ENCODE results near the gene ADAMTS17.
A peak's percentile ranks its signal among the peaks of the same experiment; 100 is the strongest.

Gene ADAMTS17

DNA sequence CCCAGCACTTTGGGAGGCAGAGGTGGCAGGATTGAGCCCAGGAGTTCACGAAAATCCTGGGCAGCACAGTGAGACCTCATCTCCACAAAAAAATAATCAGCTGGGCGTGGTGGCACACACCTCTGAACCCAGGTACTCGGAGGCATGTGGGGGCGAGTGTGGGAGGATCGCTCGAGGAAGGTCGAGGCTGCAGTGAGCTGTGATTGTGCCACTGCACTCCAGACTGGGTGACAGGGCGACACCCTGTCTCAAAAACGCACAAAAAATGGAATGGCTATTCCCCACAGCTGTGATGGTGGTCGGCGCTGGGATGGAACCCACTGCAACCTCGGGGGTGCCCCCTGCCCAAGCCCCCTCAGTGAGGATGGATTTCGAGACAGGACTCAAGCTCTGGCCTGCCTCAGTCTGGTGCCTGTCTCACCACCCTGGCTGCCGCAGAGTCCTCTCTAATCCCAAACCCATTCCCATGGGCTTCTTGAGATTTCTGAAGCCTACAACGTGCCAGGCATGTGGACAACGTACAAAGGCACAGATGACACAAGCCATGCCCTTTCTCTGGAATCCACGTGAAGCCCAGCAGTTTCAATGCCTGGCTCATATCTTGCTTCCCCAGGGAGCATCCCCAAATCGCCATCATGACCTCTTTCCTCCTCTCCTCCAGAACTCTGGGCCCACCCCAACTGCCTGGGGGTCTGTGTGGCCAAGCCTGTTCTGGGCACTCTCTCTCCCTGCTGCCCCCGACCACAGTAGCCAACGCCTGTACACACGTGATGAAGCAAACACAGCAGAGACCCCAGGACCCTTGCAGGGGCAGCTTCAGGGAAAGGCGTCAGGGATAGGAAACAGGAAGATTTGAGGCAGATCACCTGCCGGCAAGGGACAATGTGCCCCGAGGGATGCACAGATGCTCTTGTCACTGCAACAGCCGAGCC is 32.4 kb downstream of the ADAMTS17 start:
- DNase-seq (ENCODE audit: low spot score) = no peak

- no peak for DNase-seq (ENCODE audit: low spot score)
These were observed 33.2 kb downstream of the ADAMTS17 start for GRCh38 chr15:100308608-100309007.

DNA sequence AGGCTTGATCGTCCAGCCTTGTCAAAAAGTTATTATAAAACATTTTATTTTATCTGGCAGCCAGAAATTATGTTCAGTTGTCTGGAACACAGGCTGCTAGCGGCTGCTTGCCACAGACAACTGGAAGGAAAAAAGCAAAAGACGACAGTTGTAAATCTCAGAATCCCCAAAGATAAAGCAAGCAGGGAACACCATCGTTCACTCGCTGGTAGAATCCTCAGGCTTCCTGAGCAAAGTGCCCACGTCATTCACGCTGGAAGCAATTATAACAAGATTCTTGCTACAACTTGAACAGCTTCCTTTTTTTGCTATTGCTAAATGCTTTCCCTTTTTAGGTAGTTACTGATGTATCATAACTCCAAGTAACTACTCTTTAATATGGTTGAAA is 33.6 kb downstream of the ADAMTS17 start:
- no peak for DNase-seq (ENCODE audit: low spot score)

DNA sequence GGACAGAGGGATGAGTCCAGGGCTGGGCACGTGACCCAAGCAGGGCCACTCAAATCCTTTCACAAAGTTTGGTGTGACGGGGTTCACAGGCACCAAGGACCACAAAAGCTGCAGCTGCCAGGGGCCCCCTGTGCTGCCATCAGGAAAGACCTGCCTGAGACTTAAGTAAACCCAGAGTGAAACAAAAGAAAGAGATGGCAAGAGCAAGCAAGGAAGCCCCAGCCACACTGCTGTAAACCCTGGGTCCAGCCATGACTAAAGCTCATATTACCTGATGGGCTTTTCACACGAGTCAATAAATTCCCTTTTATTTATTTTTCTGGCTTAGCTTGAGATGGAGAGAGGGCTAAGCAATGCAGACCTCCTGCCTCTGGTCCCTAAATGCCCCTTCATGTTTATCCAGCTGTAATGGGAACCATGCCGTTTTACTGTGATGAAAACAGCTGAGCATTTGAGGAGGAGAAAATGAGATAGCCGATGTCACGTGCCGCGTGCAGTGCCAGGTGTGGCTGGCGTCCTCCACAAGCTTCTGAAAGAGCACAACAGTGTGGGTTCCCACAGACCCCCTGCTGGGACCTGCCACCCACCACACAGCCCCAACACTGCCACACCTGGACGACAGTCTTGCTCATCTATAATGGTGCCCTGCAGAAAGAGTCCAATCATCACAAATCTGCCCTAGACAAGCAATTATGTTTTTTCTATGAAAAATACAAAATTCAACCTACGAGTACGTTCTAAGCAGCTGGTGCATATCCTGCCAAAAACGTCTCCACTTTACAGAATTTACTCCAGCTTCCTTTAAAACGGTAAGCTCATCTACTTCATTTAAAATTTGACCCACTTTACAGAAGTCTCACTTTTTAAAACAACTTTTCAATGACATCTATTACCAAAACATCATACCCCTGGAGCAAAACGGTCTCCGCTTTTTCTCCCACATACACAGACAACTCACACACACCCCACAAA is 34.2 kb downstream of the ADAMTS17 start:
- no peak for DNase-seq (ENCODE audit: low spot score)

DNA sequence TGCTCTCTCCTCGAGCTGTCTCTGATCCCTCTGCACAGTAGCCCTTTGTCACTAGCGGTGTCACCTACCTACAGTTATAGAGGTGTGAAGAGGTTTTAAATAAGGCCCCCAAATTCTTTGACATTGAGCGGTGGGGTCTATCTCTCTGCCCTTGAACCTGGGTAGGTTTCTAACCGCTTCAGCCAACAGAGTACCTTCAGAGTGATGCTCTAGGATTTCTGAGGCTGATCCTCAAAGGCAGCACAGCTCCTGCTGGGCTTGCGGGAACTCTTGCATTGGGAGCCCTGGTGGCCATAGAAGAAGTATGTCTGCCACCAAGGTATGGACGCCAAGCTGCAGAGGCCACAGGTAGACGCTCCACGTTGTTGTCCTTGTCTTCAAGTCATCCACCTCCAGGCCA is 35.7 kb downstream of the ADAMTS17 start:
- DNase-seq (ENCODE audit: low spot score) = no peak

GRCh38 chr15:100301910-100302431 is 39.8 kb downstream of the ADAMTS17 start:
- DNase-seq (ENCODE audit: low spot score) = no peak

DNA sequence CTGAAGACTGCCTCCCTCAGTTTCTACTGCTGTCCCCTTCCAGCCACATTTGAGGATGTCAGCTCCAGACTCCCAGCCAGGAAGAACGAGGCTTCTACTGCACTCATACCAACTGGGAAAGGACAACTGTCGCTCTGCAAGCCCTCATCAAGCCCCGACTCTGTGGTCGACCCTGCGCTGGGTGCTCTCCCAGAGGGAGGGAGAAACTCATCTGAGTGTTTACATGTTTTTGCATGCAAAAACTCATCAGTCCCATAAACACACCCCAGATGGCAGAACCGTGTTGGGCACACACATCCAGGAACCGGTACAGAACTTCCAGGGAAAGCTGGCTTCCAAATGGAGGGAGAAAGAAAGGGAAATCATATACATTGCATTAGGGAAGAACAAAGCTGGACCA is 43.5 kb downstream of the ADAMTS17 start:
- DNase-seq (ENCODE audit: low spot score) = no peak

DNA sequence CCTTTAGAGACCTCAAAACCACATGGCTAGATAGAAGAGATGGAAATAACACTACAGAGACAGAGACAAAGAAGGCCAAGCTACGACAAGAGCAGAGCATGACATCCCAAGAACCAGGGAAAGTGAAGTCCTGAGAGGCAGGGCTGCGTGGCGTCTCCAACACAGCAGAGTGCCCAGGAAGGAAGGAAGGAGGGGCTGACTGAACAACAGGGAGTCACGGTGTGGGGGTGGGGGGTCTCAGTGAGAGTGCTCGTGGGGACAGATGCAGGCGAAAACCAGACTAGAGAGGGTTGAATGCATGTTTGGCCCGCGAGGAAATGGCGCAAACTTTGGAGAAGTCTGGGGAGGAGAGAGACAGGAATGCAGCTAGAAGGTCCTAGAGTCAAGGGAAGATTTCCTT is 44.0 kb downstream of the ADAMTS17 start:
- no peak for DNase-seq (ENCODE audit: low spot score)

DNA sequence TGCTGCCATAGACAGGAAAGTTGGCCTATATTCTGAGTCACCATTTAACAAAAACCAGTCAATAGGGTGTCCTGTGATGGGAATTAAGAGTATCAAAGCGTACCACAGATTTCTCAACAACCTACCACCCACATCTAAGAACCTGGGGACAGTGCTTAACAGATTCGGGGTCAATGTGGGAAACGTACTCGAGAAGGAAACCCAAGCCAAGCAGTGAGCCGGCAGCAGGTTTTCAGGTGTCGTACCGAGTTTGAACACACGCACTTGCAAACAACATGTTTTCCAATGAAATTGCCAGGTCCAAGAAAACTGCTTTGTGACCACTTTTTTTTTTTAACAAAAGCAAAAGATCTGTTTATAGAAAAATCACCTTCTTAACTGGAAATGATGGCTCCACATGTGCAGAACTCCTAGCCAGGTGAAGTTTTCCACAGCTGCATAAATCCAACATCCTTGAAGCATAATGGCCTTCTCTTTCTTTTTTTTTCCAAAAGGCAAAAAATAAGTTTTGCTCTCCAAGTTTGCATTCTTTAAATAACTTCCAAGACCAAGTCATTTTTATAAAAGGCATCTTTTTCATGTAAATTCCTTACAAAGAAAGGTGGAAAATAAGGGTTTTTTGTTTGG is 45.7 kb downstream of the ADAMTS17 start:
- DNase-seq (ENCODE audit: low spot score) = no peak

DNA sequence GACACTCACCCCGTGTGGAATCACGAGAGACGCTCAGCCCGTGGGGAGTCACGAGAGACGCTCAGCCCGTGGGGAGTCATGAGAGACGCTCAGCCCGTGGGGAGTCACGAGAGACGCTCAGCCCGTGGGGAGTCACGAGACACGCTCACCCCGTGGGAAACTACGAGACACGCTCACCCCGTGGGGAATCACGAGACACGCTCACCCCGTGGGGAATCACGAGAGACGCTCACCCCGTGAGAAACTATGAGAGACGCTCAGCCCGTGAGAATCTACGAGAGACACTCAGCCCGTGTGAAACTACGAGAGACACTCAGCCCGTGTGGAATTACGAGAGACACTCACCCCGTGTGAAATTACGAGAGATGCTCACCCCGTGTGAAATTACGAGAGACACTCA is 49.8 kb downstream of the ADAMTS17 start:
- no peak for DNase-seq (ENCODE audit: low spot score)

DNA sequence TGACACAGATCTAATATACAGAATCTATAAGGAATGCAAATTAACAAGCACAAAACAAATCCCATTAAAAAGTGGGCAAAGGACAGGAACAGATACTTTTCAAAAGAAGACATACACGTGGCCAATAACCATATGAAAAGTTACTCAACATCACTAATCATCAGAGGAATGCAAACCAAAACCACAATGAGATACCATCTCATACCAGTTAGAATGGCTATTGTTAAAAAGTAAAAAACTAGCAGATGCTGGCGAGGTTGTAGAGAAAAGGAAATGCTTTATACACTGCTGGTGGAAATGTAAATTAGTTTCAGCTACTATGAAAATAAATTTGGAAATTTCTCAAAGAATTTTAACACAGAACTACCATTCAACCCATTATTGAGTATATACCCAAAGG is 50.7 kb downstream of the ADAMTS17 start:
- DNase-seq (ENCODE audit: low spot score) = peak; percentile 33

GRCh38 chr15:100285641-100286295 is 56.0 kb downstream of the ADAMTS17 start:
- DNase-seq (ENCODE audit: low spot score) = no peak

GRCh38 chr15:100284701-100285100 is 57.1 kb downstream of the ADAMTS17 start:
- DNase-seq (ENCODE audit: low spot score) = peak; percentile 10

DNA sequence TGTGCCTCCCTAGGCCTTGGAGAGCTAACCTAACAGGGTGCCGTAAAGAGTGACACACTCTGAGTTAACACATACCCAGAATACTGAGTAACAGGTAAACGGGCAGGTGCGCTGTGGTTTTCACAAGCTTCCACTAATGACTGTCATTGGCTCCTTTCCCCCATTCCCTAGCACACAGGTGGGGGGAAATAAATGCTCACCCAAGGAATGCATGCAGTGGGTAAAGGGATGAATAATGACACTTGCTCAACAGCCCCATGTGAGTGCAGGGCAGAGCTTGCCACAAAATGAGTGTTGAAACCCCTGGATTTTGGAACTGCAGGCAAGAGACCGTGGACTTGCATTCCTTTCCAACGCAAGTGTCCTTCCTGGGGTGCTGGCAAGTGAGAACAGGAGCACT is 57.6 kb downstream of the ADAMTS17 start:
- DNase-seq (ENCODE audit: low spot score) = peak; percentile 35

DNA sequence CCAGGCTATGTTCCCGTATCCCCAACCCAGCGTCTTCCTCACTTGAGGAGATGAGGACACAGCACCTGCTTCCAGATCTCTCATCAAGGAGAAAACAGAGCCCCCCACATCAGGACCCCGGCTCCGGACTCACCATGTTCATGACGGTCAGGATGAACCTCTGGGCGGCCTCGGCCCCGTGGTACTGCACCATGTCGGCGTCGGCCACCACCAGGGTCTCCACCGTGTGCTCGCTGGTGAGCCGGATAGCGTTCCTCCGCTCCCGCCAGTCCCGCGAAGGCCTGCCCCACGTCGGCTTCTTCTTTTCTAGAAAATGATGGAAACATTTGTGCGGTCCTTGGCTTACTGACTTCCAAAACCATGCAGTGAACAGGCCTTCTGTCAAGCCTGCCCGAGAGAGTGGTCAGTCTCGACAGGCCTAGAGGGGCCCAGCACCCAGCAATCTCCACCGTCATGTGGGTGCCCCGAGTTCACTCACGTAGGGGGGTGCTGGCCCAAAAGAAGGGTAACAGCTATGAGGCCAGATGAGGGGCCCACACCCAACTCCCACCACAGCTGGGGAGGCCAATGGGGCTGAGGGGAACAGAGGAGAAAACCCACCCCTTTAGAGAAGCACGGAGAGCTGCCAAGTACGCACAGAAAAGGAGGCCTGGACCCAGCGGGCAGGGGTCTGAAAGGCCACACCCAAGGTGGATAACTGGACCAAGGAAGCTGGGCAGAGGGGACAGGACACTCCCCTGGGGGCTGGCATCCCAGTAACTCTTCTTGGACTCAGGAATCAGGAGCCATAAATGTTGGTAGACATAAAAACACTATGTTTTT is 60.5 kb downstream of the ADAMTS17 start:
- DNase-seq (ENCODE audit: low spot score) = no peak

DNA sequence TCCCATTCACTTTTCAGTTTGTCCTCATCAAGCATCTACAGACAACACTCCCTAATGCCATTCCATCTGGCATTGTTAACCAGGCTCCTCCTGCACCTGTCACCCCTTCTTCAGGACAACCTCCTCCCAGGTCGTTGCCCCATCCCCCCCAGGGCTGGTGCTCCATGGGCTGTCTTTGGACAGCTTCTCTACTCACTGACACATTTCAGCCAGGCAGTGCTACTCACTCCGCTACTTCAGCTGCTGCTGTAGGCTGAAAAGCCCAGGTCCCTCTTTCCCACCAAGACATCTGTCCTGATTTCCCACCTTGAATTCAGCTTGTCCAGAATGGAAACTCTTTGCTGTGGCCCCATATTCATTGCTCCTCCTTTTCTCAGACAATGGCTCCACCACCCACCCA is 61.9 kb downstream of the ADAMTS17 start:
- DNase-seq (ENCODE audit: low spot score) = no peak

DNA sequence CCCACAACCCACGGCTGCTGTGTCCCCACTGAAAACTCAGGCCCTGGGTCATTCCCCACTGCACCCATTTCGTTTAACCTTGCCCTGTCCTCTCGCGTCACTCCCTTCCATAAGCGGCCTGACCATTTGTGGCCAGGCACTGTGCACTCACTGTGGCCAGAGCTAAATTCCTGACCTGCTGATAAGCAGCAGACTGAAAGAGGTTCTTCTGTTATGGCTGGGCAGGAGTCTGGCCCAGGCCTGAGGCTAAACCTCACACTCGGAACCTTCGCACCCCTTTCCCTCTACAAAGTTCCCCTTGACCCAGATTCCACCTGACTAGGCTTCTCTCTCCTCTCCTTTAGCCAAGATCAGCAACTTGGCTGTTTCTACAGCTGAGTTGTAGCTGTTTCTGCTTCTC is 62.3 kb downstream of the ADAMTS17 start:
- DNase-seq (ENCODE audit: low spot score) = no peak

DNA sequence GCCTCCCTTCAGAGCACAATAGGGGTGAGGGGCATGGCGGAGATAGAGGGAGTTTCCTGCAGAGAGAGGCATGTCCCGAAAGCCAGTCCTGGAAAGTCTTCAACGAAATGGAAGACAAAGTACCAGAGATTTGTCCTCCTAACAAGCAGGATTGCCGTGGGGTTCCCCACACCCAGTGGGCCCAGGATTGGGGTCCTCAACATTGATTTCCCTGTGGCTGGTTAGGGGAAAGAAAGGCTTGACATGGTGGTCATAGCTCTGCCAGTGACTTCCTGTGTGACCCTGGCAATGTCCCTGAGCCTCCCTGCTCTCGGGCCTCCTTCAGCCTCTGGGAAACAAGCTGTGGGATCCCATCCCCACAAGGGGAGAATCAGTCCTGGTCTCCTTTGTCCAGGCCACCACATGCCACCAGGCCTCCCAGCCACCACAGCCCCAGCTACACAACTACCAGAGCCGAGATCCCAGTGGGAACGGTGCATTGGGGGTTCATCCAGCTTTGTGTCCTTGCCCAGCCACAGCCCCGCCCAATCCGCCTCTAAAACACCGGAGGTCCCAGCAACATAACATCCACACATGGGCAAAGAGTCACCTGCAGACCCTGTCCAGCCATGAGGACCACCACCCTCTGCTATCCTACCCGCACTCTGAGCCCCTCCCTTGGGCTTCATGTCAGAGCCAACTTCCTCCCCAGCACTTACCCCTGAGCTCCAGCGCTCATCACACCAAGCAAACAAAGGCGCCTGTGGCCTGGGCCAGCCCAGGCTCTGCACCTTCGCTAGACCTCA is 63.0 kb downstream of the ADAMTS17 start:
- no peak for DNase-seq (ENCODE audit: low spot score)

GRCh38 chr15:100277087-100277855 is 64.5 kb downstream of the ADAMTS17 start:
- no peak for DNase-seq (ENCODE audit: low spot score)
